IMR-90 (cell line): ENCODE data around the gene TPSAB1. TPM values are rescaled to one million over a fixed set of nuclear protein-coding genes. Genes with fewer than 3 reads are reported as not detected.
"Not testable (repeated sequence)": the region's sequence is repeated elsewhere in the genome, so short reads cannot be mapped to it uniquely, and the experiment has no call there.

Experiments
- ATAC-seq: fragments of 200-7000 bp; cut with Tn5 transposase; 2 replicates; pipeline ENCODE4 v1.9.1; 2020; ENCODE audit warnings: low read depth, mild to moderate bottlenecking, moderate library complexity
- BruUV-seq: library from RNA; stranded (reverse); fragments of 400-500 nt; replicated peaks from 2 replicates; lab custom pipeline; 2021; lab: Mats Ljungman, UMichigan
- CTCF ChIA-PET: fragments of 300-600 bp; formaldehyde crosslinking; extraction: SDS; loops from one replicate; lab custom pipeline; 2021; ENCODE audit warnings: antibody characterized with exemption; lab: Yijun Ruan, JAX
- POLR2A ChIA-PET: fragments of 300-600 bp; sonication (Branson Sonifier 250); formaldehyde crosslinking; loops from one replicate; lab custom pipeline; 2022; ENCODE audit warnings: antibody characterized with exemption; ENCODE audit not compliant: unreplicated experiment; lab: Charles Lee
- DNase-seq: peaks from one replicate; pipeline ENCODE4 v3.0.0; 2013
- H2AFZ ChIP-seq: replicated peaks from 2 replicates; pipeline ENCODE3; 2013; ENCODE audit warnings: low read length, mild to moderate bottlenecking; ENCODE audit not compliant: poor library complexity
- H2AK5ac ChIP-seq: 2 replicates; pipeline ENCODE4 v1.6.1; 2013; ENCODE audit warnings: low read depth, low read length, inconsistent platforms
- H2AK9ac ChIP-seq: replicated peaks from 2 replicates; pipeline ENCODE3; 2013; ENCODE audit warnings: mild to moderate bottlenecking, low read depth, low read length, moderate library complexity; ENCODE audit not compliant: poor library complexity
- H2BK120ac ChIP-seq: 2 replicates; pipeline ENCODE4 v1.6.1; 2013; ENCODE audit warnings: low read depth, low read length, inconsistent platforms
- H2BK15ac ChIP-seq: 3 replicates; pipeline ENCODE4 v1.6.1; 2013; ENCODE audit warnings: low read depth, low read length, inconsistent platforms
- H2BK20ac ChIP-seq: 2 replicates; pipeline ENCODE4 v1.6.1; 2013; ENCODE audit warnings: low read depth, mild to moderate bottlenecking, inconsistent platforms, low read length, moderate library complexity
- H2BK5ac ChIP-seq: 2 replicates; pipeline ENCODE4 v1.6.1; 2013; ENCODE audit warnings: mild to moderate bottlenecking, low read depth, low read length, inconsistent platforms; ENCODE audit not compliant: poor library complexity, severe bottlenecking
- H3K14ac ChIP-seq: replicated peaks from 2 replicates; pipeline ENCODE4 v1.6.1; 2013; ENCODE audit warnings: low read depth, low read length, inconsistent platforms
- H3K18ac ChIP-seq: 2 replicates; pipeline ENCODE4 v1.6.1; 2013; ENCODE audit warnings: low read depth, low read length, control low read depth
- H3K23ac ChIP-seq: 2 replicates; pipeline ENCODE4 v1.6.1; 2013; ENCODE audit warnings: low read depth, low read length, inconsistent platforms
- H3K27ac ChIP-seq: 2 replicates; pipeline ENCODE4 v1.5.1; 2013; ENCODE audit warnings: mild to moderate bottlenecking, control low read depth, low read length; ENCODE audit not compliant: insufficient read depth
- H3K27me3 ChIP-seq: 2 replicates; pipeline ENCODE4 v1.6.1; 2013; ENCODE audit warnings: low read length; ENCODE audit not compliant: control insufficient read depth, insufficient read depth
- H3K36me3 ChIP-seq: 2 replicates; pipeline ENCODE4 v1.6.1; 2013; ENCODE audit warnings: low read length, mixed read lengths; ENCODE audit not compliant: control insufficient read depth, insufficient read depth
- H3K4ac ChIP-seq: 2 replicates; pipeline ENCODE4 v1.6.1; 2013; ENCODE audit warnings: low read depth, low read length, inconsistent platforms
- H3K4me1 ChIP-seq: 2 replicates; pipeline ENCODE4 v1.6.1; 2013; ENCODE audit warnings: low read length, mixed read lengths; ENCODE audit not compliant: control insufficient read depth, insufficient read depth
- H3K4me2 ChIP-seq: 2 replicates; pipeline ENCODE4 v1.6.1; 2013; ENCODE audit warnings: low read depth, mild to moderate bottlenecking, control low read depth, low read length, moderate library complexity
- H3K4me3 ChIP-seq: 2 replicates; pipeline ENCODE4 v1.5.1; 2013; ENCODE audit warnings: low read depth, mild to moderate bottlenecking, control low read depth, low read length, moderate library complexity; ENCODE audit not compliant: insufficient read depth
- H3K56ac ChIP-seq: 2 replicates; pipeline ENCODE4 v1.6.1; 2013; ENCODE audit warnings: low read length, inconsistent platforms; ENCODE audit not compliant: insufficient read depth; ENCODE audit errors: extremely low read depth
- H3K79me1 ChIP-seq, 2 experiments: 2 replicates each; pipeline ENCODE4 v1.6.1; 2013; ENCODE audit warnings: low read length in 2 of 2, inconsistent platforms in 1 of 2, low read depth in 1 of 2
- H3K9ac ChIP-seq: 2 replicates; pipeline ENCODE4 v1.6.1; 2013; ENCODE audit warnings: low read depth, low read length, control low read depth
- H3K9me1 ChIP-seq: 2 replicates; pipeline ENCODE4 v1.6.1; 2013; ENCODE audit warnings: low read length, inconsistent platforms; ENCODE audit not compliant: insufficient read depth
- H3K9me3 ChIP-seq: 2 replicates; pipeline ENCODE4 v1.6.1; 2013; ENCODE audit warnings: low read length; ENCODE audit not compliant: control insufficient read depth, insufficient read depth
- H4K20me1 ChIP-seq: 2 replicates; pipeline ENCODE4 v1.6.1; 2013; ENCODE audit warnings: low read length, inconsistent platforms; ENCODE audit not compliant: insufficient read depth
- H4K5ac ChIP-seq: 2 replicates; pipeline ENCODE4 v1.6.1; 2013; ENCODE audit warnings: mild to moderate bottlenecking, low read depth, low read length, control low read depth
- H4K8ac ChIP-seq, 2 experiments: 2 replicates each; pipeline ENCODE4 v1.6.1; 2013; ENCODE audit warnings: low read depth in 2 of 2, low read length in 2 of 2, control low read depth in 1 of 2, inconsistent platforms in 1 of 2
- H4K91ac ChIP-seq: 2 replicates; pipeline ENCODE4 v1.6.1; 2013; ENCODE audit warnings: low read depth, low read length, inconsistent platforms; ENCODE audit not compliant: insufficient read depth
- WGBS, 2 experiments: methylation state at CpG; one replicate each; pipeline versions ENCODE4 v1.1.5 to v1.1.7; 2013; ENCODE audit warnings: missing lambda C conversion rate in 2 of 2; ENCODE audit not compliant: insufficient read length in 1 of 2; ENCODE audit errors: extremely low coverage in 2 of 2; 5-methylcytosine and 5-hydroxymethylcytosine counted together
- dilution Hi-C: fragments of 300-500 bp; cut with HindIII; formaldehyde crosslinking; loops from one replicate; pipeline ENCODE4 v1.14.3; 2018; ENCODE audit warnings: low sequenced_read_pairs; ENCODE audit not compliant: unreplicated experiment
- in situ Hi-C: fragments of 300-500 bp; cut with MboI; formaldehyde crosslinking; loops from 3 replicates; pipeline ENCODE4 v1.14.3; 2019; ENCODE audit warnings: low sequenced_read_pairs, inconsistent platforms, mixed read lengths
- intact Hi-C: fragments of 100-400 bp; cut with micrococcal nuclease; formaldehyde crosslinking; loops from 2 replicates; pipeline ENCODE4 v1.10.0; 2022
- polyA plus RNA-seq, 3 experiments: library from polyadenylated mRNA; depleted of rRNA; stranded (reverse); fragments of >200 nt; gene quantifications; 2 replicates each; pipeline ENCODE4 v1.2.3, GENCODE V29; 2012; ENCODE audit warnings: low replicate concordance in 1 of 3
- total RNA-seq: library from RNA; depleted of rRNA; stranded (reverse); fragments of >200 nt; gene quantifications from 2 replicates; pipeline ENCODE4 v1.2.3, GENCODE V29; 2012

The TPSAB1 gene
- total and polyA plus RNA-seq, 2 of the 4 experiments (the other 2 are of a cell fraction) = not detected

DNA sequence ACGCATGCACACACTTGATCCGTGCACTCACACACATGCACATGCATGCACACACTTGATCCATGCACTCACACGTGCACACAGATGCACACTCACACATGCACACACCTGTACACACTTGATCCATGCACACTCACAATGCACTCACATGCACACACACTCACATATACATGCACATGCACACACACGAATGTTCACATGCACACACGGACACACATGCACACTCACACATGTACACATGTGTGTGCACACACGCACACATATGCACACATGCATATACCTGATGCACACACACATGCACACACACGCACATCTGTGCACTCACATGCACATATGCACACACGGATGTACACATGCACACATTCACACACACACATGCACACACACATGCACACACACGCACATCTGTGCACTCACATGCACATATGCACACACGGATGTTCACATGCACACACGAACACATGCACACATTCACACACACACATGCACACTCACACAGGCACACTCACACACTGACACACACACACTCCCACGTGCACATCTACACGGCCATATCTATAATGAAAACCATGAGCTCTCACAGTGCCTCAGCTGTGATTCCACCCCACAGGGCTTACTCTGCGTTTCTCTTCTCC lies 7.5 kb downstream of the TPSAB1 start:
- intact Hi-C loops, H3K23ac ChIP-seq, H3K4me1 ChIP-seq, H3K27ac ChIP-seq, H2BK120ac ChIP-seq, H3K9ac ChIP-seq, DNase-seq, H3K4me3 ChIP-seq, CTCF ChIA-PET, H4K5ac ChIP-seq, H3K36me3 ChIP-seq, in situ Hi-C loops, dilution Hi-C loops, H2BK5ac ChIP-seq, H2AK5ac ChIP-seq, H4K20me1 ChIP-seq, H3K14ac ChIP-seq, H4K91ac ChIP-seq, ATAC-seq, H3K56ac ChIP-seq, H2AK9ac ChIP-seq, H4K8ac ChIP-seq, BruUV-seq, H3K4ac ChIP-seq, H2BK20ac ChIP-seq, H3K9me1 ChIP-seq, H3K9me3 ChIP-seq, H2AFZ ChIP-seq, POLR2A ChIA-PET, H3K4me2 ChIP-seq, H3K18ac ChIP-seq, H2BK15ac ChIP-seq, H3K79me1 ChIP-seq: not testable (repeated sequence)
- WGBS, 2 experiments = 90% methylated on average over 11 of the region's 14 CpGs; no CpG with 5 or more reads in 1 of the 2 experiments
- H3K27me3 ChIP-seq = peaks cover 18% of the 10 kb centered on the region

DNA sequence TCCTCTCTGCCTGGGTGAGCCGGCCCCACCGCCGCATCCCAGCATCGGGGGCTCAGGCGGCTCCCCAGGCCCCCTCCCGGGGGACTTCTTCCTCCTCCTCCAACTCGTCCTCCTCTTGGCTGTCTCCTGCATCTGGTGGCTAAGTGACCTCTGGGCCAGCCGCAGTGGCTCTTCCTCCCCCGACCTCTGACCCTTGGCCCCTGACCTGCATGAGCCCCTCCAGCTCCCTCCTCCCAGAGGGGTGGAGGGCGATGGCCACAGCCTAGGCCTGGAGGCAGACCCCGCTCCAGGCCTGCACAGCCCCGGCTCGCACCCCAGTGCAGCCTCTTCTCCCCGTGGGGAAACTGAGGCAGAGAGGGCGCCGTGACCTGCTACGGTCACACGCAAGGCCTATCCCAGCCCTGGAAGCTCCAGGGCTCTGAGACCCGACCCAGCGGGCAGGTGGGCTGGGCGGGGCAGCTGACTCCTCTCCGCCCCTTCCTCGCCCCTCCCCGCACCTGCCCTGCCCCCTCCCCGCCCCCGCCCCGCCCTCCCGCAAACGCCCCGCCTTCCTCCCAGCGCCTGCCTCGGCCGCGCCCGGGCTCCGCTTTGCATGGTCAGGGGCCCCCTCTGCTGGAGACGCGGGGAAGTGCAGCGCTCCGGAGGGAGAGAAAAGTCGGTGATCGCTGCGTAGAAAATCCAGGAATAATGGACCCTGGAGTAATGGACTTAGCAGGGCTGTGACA lies 8.7 kb downstream of the TPSAB1 start:
- H2BK5ac ChIP-seq, H2AK9ac ChIP-seq, H2AFZ ChIP-seq, H3K56ac ChIP-seq, intact Hi-C loops, BruUV-seq, H2BK20ac ChIP-seq, H2AK5ac ChIP-seq, H3K36me3 ChIP-seq, CTCF ChIA-PET, H3K18ac ChIP-seq, H3K9me1 ChIP-seq, H3K4me1 ChIP-seq, H3K14ac ChIP-seq, H3K4ac ChIP-seq, H2BK15ac ChIP-seq, H3K9me3 ChIP-seq, dilution Hi-C loops, H4K91ac ChIP-seq, POLR2A ChIA-PET, H3K4me3 ChIP-seq, H3K23ac ChIP-seq, H3K4me2 ChIP-seq, H4K8ac ChIP-seq, H2BK120ac ChIP-seq, in situ Hi-C loops, H3K27ac ChIP-seq, H3K79me1 ChIP-seq, H4K5ac ChIP-seq, H3K9ac ChIP-seq, H4K20me1 ChIP-seq, DNase-seq: not testable (repeated sequence)
- peaks cover 18% of the 10 kb centered on the region for H3K27me3 ChIP-seq
- no CpG with 5 or more reads among the region's 43 CpGs for WGBS, 2 experiments
- peak; percentile 96 for ATAC-seq
